ENCODE data around the gene TNFRSF4.
"Not testable (repeated sequence)": the region's sequence is repeated elsewhere in the genome, so short reads cannot be mapped to it uniquely, and the experiment has no call there.

TNFRSF4 gene

GRCh38 chr1:1199961-1200875, 13.7 kb downstream of the TNFRSF4 start:
- no peak for DNase-seq

DNA sequence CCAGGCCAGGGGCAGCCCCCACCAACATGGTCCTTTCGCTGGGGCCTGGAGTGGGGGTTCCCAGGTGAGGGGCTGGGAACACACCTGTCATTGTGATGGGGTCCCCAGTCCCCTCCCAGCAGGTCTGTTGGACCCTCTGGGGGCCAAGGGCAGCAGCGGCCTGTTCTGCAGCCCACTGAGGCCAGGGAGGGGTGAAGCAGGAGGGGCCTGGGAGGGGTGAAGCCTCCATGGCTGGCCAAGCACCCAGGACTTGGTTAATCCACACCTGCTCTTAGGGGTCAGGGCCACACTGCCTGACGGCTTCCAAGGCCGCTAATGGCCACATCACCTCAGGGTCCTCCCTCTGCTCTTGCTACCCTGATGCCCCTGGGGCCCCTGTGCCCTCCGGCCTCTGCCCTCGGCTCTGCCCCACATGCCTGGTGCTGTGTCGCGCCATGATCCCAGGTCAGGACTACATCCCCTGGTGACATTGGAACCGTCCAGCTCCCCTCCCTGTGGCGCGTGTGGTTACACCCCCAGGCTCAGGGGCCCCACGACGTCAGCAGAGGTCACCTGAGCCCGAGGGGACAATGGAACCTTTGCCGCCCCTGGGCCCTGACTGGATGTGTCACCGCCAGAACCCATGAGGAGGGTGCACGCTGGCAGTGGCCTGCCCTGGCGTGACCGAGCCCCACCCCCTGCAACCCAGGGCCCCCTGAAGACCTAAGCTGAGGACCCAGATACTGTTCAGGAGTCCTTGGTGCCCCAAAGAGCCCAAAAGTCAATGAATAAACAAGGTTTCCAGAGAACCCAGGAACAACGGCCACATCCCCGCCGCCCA, 14.6 kb downstream of the TNFRSF4 start:
- DNase-seq = no peak

GRCh38 chr1:1198423-1199140, 15.4 kb downstream of the TNFRSF4 start:
- DNase-seq = no peak

- no peak for DNase-seq
Observed at GRCh38 chr1:1197551-1198422, 16.2 kb downstream of the TNFRSF4 start.

GRCh38 chr1:1197188-1197500, 16.8 kb downstream of the TNFRSF4 start:
- DNase-seq = no peak

DNA sequence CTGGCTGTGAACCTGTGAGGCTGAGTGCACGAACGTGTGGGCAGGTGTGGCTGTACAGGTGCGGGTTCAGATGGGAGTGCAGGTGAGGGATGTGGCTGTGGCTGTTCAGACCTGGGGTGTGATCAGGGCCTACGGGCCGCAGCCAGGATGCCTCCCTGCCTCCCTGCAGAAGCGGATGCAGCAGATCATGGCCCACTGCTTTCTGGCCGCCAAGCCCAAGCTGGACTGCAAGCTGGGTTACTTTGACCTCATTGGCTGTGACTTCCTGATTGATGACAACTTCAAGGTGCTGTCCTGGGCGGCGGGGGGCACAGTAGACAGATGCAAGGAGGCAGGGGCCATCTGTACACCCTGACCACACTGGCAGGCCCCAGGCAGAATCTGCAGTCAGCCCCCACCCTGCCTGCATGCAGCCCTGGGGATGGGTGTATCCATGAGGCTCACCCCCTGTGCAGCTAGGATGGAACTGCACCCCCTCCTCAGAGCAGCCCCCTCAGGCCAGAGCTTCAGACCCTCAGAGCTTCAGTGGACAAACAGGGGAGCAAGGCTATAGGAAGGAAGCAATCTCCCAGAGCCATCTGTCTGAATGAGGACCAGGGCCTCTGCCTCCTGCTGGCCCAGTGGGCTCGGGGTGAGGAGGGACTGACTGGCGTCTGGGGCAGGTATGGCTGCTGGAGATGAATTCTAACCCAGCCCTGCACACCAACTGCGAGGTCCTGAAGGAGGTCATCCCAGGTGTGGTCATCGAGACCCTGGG, 17.3 kb downstream of the TNFRSF4 start:
- no peak for DNase-seq

DNA sequence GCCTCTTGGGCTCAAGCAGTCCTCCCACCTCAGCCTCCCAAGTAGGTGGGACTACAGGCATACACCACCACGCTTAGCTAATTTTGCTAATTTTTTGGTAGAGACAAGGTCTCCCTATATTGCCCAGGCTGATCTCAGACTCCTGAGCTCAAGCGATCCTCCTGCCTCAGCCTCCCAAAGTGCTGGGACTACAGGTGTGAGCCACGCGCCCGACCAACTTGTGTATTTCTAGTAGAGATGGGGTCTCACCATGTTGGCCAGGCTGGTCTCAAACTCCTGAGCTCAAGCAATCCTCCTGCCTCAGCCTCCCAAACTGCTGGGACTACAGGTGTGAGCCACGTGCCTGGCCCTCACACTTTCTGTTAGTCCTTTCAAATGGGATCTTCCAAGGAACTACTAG, 18.2 kb downstream of the TNFRSF4 start:
- not testable (repeated sequence) for DNase-seq

DNA sequence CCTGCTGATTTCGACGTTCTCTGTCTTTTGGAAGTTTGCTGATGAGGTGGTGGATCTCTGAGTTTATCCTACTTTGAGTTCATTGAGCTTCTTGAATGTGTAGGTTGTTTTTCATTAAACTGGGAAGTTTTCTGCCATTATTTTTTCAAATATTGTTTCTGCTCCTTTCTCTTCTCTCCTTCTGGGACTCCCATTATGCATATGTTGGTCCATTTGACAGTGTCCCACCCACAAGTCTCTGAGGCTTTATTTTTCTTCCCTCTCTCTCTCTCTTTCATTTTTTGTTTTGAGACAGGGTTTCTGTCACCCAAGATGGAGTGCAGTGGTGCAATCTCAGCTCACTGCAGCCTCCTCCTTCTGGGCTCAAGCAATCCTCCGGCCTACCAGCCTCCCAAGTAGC, 19.2 kb downstream of the TNFRSF4 start:
- no peak for DNase-seq

DNA sequence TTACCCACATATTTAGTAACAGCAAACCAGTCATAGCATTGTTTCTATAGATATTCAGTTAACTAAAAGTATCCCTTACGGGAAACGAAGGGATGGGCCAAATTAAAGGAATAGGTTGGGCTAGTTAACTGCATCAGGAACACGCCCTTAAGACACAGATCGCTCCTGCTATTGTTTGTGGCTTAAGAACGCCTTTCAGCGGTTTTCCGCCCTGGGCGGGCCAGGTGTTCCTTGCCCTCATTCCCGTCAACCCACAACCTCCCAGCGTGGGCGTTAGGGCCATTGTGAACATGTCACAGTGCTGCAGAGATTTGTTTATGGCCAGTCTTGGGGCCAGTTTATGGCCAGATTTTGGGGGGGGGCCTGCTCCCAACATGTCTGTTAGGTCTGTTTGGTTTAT, 22.2 kb downstream of the TNFRSF4 start:
- DNase-seq = no peak

DNA sequence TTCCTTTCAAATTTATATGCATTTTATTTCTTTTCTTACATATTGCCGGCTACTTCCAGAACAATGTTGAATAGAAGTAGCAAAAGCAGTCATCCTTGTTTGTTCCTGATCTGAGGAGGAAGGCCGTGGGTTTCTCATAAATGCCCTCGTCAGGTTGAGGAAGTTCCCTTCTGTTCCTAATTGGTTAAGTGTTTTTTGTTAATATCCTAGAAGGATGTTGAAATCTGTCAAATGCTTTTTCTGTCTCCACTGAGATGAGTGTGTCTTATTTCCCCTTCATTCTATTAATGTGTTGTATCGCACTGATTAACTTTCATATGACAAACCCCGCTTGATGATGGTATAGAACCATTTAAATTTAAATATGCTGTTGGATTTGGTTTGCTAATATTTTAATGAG, 24.8 kb downstream of the TNFRSF4 start:
- DNase-seq = no peak

DNA sequence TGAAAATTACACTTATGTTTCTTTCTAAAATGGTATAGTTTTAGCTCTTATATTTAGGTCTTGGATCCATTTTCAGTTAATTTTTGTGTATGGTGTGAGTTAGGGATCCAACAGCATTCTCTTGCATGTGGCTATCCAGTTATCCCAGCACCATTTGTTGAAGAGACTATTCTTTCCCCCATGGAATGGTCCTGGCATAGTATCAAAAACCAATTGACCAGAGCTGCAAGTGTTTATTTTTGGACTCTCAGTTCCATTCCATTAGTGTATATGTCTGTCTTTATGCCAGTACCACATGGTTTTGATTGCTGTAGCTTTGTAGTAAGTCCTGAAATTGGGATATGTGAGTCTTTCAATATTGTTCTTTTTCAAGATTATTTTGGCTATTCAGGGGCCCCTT, 26.0 kb downstream of the TNFRSF4 start:
- DNase-seq = no peak

GRCh38 chr1:1185101-1185765, 28.7 kb downstream of the TNFRSF4 start:
- no peak for DNase-seq

- DNase-seq = no peak
Observed at GRCh38 chr1:1183833-1184775, 29.8 kb downstream of the TNFRSF4 start.

GRCh38 chr1:1183221-1183747, 30.7 kb downstream of the TNFRSF4 start:
- no peak for DNase-seq

DNA sequence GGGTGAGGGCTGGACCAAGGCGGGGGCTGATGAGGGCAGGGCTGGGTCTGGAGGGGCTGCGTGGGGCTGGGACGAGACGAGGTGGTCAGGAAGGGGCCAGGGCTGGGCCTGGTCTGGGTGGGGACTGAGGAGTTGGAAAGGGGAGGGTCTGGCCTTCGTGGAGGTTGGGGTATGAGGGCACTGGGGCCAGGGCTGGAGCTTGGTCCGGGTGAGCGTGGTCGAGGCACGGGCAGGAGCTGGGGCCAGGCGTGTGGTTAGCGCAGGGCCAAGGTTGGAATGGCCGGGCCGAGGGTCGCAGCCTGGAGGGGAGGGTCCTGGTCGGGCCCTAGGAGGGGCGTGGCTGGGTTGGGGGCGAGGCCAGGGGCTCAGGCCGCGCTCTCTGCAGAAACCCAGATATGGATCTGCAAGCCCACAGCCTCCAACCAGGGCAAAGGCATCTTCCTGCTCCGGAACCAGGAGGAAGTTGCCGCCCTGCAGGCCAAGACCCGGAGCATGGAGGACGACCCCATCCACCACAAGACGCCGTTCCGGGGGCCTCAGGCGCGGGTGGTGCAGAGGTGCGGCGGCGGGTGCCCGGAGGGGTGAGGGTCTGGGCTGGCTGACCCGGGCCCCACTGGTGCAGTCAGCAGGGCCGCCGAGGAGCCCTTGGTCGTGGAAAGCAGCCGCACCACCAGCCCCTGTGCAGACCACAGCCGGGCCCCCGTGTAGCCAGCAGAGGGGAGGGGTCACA, 31.3 kb downstream of the TNFRSF4 start:
- DNase-seq = no peak

DNA sequence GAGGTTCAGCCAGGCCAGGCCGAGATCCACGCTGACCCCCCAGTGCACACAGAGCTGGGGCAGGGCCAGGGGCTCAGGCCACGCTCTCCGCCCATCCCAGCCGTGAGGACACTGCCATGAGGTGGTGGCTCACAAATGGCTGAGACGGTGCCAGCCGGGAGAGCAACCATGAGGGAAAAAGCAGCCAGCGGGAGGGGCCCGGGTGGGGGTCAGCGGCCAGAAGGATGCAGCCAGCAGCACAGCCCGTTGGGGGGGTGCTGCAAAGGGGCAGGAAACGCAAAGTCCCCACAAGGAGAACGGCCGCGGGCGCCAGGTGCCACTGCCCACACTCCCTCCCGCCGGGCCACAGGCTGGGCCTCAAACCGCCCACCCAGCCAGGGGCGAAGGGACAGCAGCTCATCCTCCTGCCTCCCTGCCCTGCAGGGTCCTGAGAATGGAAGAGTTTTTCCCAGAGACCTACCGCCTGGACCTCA, 32.0 kb downstream of the TNFRSF4 start:
- DNase-seq = no peak

DNA sequence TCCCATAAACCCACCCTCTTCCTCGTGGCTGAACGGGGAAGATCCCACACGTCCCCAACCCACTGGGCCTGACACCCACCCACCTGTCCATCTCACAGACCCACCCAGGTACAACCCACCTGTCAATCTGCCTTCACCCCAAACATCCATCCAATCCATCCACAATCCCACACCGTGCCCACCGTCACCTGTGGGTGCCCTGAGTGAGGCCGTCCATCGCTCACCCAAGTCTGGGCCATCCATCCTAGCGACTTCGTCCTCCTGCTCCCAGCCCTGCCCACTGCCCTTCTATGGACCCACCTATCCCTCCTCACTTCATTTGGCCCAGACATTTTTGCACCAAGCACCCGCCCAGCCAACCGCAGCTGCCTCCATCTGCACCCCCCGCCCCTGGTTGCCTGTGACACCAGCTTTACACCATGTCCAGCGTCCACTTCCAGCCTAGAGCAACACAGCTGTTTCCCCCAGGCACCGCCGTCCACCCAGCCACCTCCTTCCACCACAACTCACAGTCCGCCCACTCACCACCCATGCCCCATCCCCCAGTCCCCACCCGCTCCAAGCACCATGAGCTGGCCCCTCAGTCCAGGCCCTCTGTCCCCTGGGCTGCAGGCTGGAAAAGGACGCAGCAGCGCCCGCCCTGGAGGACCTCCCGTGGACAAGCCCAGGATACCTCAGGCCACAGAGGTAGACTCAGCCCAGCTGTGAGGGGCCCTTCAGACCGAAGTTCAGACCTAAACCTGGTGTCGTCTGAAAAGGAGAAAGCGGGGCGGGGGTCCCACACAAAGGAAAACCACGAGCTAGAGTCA, 32.6 kb downstream of the TNFRSF4 start:
- no peak for DNase-seq

Measured in islet precursor cell (in vitro differentiated cells).